HG03432 (cell line): ENCODE results near the gene ZDHHC14.
"Not testable (repeated sequence)": the region's sequence is repeated elsewhere in the genome, so short reads cannot be mapped to it uniquely, and the experiment has no call there.

Source experiments
- ATAC-seq: cut with Tn5 transposase; IDR thresholded peaks from one replicate; pipeline ENCODE4 v1.9.1; 2021; ENCODE audit warnings: mild to moderate bottlenecking, moderate library complexity; ENCODE audit not compliant: unreplicated experiment

The ZDHHC14 gene

GRCh38 chr6:157546321-157546720 lies 165.3 kb downstream of the ZDHHC14 start:
- no peak for ATAC-seq

- no peak for ATAC-seq
These were observed 166.1 kb downstream of the ZDHHC14 start for GRCh38 chr6:157547112-157547511.

- ATAC-seq, result peak; percentile 64
These were observed 167.9 kb downstream of the ZDHHC14 start for GRCh38 chr6:157548635-157549467.

GRCh38 chr6:157549468-157549745 lies 168.4 kb downstream of the ZDHHC14 start:
- no peak for ATAC-seq

GRCh38 chr6:157550114-157550989 lies 169.4 kb downstream of the ZDHHC14 start:
- no peak for ATAC-seq

- ATAC-seq, result no peak
These were observed 170.2 kb downstream of the ZDHHC14 start for GRCh38 chr6:157551041-157551832.

GRCh38 chr6:157552081-157552747 lies 171.2 kb downstream of the ZDHHC14 start:
- no peak for ATAC-seq

- no peak for ATAC-seq
These were observed 172.0 kb downstream of the ZDHHC14 start for GRCh38 chr6:157552820-157553485.

- ATAC-seq, result no peak
These were observed 173.8 kb downstream of the ZDHHC14 start for GRCh38 chr6:157554747-157555146.

- no peak for ATAC-seq
These were observed 174.6 kb downstream of the ZDHHC14 start for GRCh38 chr6:157555455-157556143.

GRCh38 chr6:157556144-157556645 lies 175.2 kb downstream of the ZDHHC14 start:
- no peak for ATAC-seq

GRCh38 chr6:157556671-157557430 lies 175.9 kb downstream of the ZDHHC14 start:
- no peak for ATAC-seq

GRCh38 chr6:157557559-157557958 lies 176.6 kb downstream of the ZDHHC14 start:
- peak; percentile 49 for ATAC-seq

- no peak for ATAC-seq
These were observed 177.1 kb downstream of the ZDHHC14 start for GRCh38 chr6:157558049-157558448.

GRCh38 chr6:157558487-157559200 lies 177.7 kb downstream of the ZDHHC14 start:
- no peak for ATAC-seq

- ATAC-seq, result no peak
These were observed 178.3 kb downstream of the ZDHHC14 start for GRCh38 chr6:157559201-157559756.

- not testable (repeated sequence) for ATAC-seq
These were observed 179.1 kb downstream of the ZDHHC14 start for GRCh38 chr6:157560063-157560462.
